Measurements from ENCODE around the gene SIK3. TPM values are rescaled to one million over a fixed set of nuclear protein-coding genes. Genes with fewer than 3 reads are reported as not detected.

Gene SIK3
- total RNA-seq, 2 experiments from 2014 or later, result 36.4 to 43.0 TPM

DNA sequence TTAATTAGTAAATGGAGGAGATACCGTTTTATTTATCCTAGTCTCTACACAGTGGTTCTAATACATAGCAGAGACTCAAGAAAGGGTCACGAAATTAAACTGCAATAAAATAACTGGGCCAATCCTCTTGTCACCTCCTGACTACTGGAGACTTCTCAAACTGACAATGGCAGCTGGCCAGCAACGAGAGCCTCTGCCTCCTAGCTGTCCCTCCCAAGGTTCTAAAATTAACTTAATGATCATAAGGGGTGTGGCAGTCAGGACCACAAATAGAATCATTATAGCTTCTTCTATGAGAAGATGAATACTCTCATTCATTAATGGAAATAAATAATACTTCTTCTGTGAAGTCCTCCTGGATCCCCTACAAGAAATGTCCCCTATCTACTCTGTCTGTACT is 197.0 kb downstream of the SIK3 start:
- Mint-ChIP-seq H3K36me3 (ENCODE audit: low read depth) (peaks cover 34% of the 10 kb centered on the region), H3K27ac (no peak overlapping the region), H3K4me3 (no peak overlapping the region), H3K9me3 (peaks cover 9% of the 10 kb centered on the region), H3K4me1 (peaks cover 2% of the 10 kb centered on the region), H3K27me3 (no peaks in the 10 kb centered on the region)
- no peak for DNase-seq
- ChIA-PET POLR2A (no interaction called here), CTCF (interaction anchor here (0.5 to 1.0 kb wide), 4 partner anchors 26 to 1640 kb away, joined by 3 read pairs; no protein-coding TSS in a partner anchor)

- peaks cover 9% of the 10 kb centered on the region for H3K9me3 Mint-ChIP-seq
- DNase-seq, result no peak
- H3K27me3 Mint-ChIP-seq, result no peaks in the 10 kb centered on the region
- no peak overlapping the region for H3K4me3 Mint-ChIP-seq
- peaks cover 55% of the 10 kb centered on the region for H3K36me3 Mint-ChIP-seq (ENCODE audit: low read depth)
- peaks cover 6% of the 10 kb centered on the region for H3K4me1 Mint-ChIP-seq
- no peak overlapping the region for H3K27ac Mint-ChIP-seq
- CTCF ChIA-PET, result no interaction called here
- POLR2A ChIA-PET, result no interaction called here
Observed at GRCh38 chr11:116896211-116896610, 202.0 kb downstream of the SIK3 start.

DNA sequence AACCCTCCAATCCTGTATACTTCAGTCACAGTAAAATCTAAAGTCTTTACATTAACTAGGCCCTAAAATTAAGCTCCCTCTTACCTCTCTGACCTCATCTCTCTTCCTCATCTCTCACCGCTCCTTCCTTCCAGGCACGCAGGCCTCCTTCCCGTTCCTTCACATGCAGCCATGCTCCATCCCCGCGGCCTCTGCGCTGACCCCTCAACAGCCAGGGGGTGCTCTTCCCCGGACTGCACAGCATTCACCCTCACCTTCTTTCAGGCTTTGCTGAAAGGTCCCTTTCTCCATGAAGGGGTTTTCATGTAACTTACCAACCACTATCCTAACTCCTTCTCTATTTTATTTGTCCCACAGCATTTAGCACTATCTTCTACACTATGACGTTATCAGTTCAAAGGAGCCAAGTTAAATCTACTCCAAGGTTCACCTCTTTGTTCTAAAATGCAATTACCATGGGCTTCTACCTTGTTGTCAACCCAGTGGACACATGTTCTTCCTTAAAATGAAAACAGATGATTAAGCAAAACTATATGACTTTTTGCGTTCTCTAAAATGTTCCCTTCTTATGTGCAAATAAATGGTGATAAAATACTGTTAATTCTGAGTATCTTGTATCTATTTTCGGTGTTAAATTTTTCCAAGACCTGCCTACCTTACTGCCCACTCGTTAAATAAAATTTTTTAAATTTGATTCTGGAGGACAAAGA is 203.0 kb downstream of the SIK3 start:
- H3K4me3 Mint-ChIP-seq, result no peak overlapping the region
- POLR2A ChIA-PET, result no interaction called here

DNA sequence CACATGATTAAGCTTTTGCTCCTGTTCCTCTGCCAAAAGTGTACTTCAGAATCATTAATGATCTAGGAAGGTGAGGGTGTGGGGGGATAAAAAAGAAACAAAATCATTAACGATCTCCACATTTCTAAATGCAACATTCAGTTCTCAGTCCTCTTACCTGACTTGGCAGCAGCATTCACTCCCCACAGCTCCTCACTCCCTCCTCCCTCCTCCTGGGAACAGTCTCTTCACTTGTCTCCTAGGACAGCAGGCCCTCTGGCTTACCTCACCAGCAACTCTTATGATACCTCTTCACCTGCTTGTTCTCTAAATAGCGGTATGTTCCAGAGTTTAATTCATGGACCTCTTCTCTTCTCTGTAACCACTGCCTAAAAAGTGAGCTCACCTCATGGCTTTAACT is 204.3 kb downstream of the SIK3 start:
- H3K4me1 Mint-ChIP-seq, result peaks cover 15% of the 10 kb centered on the region
- H3K9me3 Mint-ChIP-seq, result no peaks in the 10 kb centered on the region
- DNase-seq, result no peak
- ChIA-PET POLR2A (no interaction called here), CTCF (interaction anchor here (0.7 to 1.6 kb wide), 2 partner anchors 14 to 205 kb away, joined by 3 read pairs; partner anchors contain the start of gene SIK3)
- H3K4me3 Mint-ChIP-seq, result no peak overlapping the region
- no peaks in the 10 kb centered on the region for H3K27me3 Mint-ChIP-seq
- peaks cover 47% of the 10 kb centered on the region for H3K36me3 Mint-ChIP-seq (ENCODE audit: low read depth)
- H3K27ac Mint-ChIP-seq, result no peak overlapping the region

More for the DNA sequence above, 203.0 kb downstream of the SIK3 start:
- CTCF ChIA-PET, result interaction anchor here (1.6 kb wide), 1 partner anchor 203 kb away, joined by 3 read pairs; the partner anchor contains the start of gene SIK3
- Mint-ChIP-seq H3K27me3 (no peaks in the 10 kb centered on the region), H3K9me3 (peaks cover 5% of the 10 kb centered on the region), H3K4me1 (peaks cover 10% of the 10 kb centered on the region), H3K36me3 (ENCODE audit: low read depth) (peaks cover 50% of the 10 kb centered on the region), H3K27ac (no peak overlapping the region)
- no peak for DNase-seq

- H3K9me3 Mint-ChIP-seq, result no peaks in the 10 kb centered on the region
- POLR2A ChIA-PET, result no interaction called here
- no peak overlapping the region for H3K4me3 Mint-ChIP-seq
- CTCF ChIA-PET, result interaction anchor here (0.7 to 1.6 kb wide), 2 partner anchors 13 to 205 kb away, joined by 3 read pairs; partner anchors contain the start of gene SIK3
- H3K27me3 Mint-ChIP-seq, result no peaks in the 10 kb centered on the region
- peaks cover 47% of the 10 kb centered on the region for H3K36me3 Mint-ChIP-seq (ENCODE audit: low read depth)
- peaks cover 19% of the 10 kb centered on the region for H3K4me1 Mint-ChIP-seq
- no peak overlapping the region for H3K27ac Mint-ChIP-seq
- DNase-seq, result no peak
Observed at GRCh38 chr11:116893437-116893836, 204.8 kb downstream of the SIK3 start.

- CTCF ChIA-PET, result interaction anchor here (1.0 kb wide), 1 partner anchor 213 kb away, joined by 3 read pairs; no protein-coding TSS in a partner anchor
- Mint-ChIP-seq H3K4me3 (no peak overlapping the region), H3K27me3 (no peaks in the 10 kb centered on the region), H3K36me3 (ENCODE audit: low read depth) (peaks cover 47% of the 10 kb centered on the region), H3K4me1 (peaks cover 20% of the 10 kb centered on the region), H3K27ac (no peak overlapping the region), H3K9me3 (no peaks in the 10 kb centered on the region)
- no peak for DNase-seq
- POLR2A ChIA-PET, result no interaction called here
Observed at GRCh38 chr11:116892374-116892773, 205.9 kb downstream of the SIK3 start.

DNA sequence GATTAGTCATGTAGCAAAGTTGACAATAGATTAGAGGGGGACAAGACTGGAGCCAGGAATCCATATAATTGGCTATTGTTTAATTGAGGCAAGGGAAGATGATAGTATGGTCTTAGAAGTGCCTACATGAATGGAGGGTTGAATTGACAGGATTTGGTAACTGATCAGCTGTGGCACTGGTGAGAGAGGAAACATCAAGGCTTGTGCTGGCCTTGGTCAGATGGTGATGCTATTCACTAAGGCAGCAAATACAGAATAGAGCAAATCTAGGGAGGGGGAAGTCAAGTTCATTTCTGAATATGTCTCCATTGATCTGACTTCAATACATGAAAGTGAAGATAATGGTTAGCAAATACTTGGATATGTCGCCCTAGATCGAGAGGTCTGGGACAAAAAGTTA is 206.5 kb downstream of the SIK3 start:
- peaks cover 43% of the 10 kb centered on the region for H3K36me3 Mint-ChIP-seq (ENCODE audit: low read depth)
- peaks cover 20% of the 10 kb centered on the region for H3K4me1 Mint-ChIP-seq
- H3K27ac Mint-ChIP-seq, result no peak overlapping the region
- DNase-seq, result no peak
- POLR2A ChIA-PET, result interaction anchor here (3.3 kb wide), 1 partner anchor 38 kb away, joined by 10 read pairs; no protein-coding TSS in a partner anchor
- CTCF ChIA-PET, result no interaction called here
- no peaks in the 10 kb centered on the region for H3K27me3 Mint-ChIP-seq
- no peaks in the 10 kb centered on the region for H3K9me3 Mint-ChIP-seq
- H3K4me3 Mint-ChIP-seq, result no peak overlapping the region

DNA sequence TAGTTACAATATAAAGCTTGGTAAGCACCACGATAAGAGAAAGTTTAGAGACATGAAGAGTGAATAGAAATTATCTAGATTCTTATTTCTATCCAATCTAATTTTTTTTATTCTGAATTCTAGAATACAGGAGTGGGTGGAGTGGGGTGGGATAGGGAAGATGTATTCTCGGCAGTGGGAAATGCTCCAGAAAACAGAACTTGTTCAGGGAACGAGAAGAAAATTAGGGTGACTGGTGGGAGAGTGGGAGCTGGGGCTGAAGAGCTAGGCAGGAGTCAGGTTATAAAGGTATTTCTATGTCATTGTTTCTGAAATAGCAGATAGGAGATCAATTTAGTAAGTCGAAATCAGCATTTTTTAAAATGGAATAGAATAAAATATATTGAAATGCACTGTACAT is 207.6 kb downstream of the SIK3 start:
- H3K27me3 Mint-ChIP-seq, result no peaks in the 10 kb centered on the region
- H3K4me1 Mint-ChIP-seq, result peaks cover 20% of the 10 kb centered on the region
- no peaks in the 10 kb centered on the region for H3K9me3 Mint-ChIP-seq
- no peak for DNase-seq
- ChIA-PET CTCF (interaction anchor here (1.2 kb wide), 1 partner anchor 55 kb away, joined by 7 read pairs; no protein-coding TSS in a partner anchor), POLR2A (interaction anchor here (0.7 to 3.3 kb wide), 3 partner anchors 39 to 121 kb away, joined by 3 to 10 read pairs (median 3); no protein-coding TSS in a partner anchor)
- peak overlapping the region; percentile 71 for H3K27ac Mint-ChIP-seq
- H3K36me3 Mint-ChIP-seq (ENCODE audit: low read depth), result peaks cover 36% of the 10 kb centered on the region
- H3K4me3 Mint-ChIP-seq, result no peak overlapping the region

- no peak overlapping the region for H3K4me3 Mint-ChIP-seq
- DNase-seq, result peak; percentile 32
- POLR2A ChIA-PET, result interaction anchor here (0.7 to 3.3 kb wide), 4 partner anchors 40 to 207 kb away, joined by 3 to 10 read pairs (median 4); no protein-coding TSS in a partner anchor
Observed at GRCh38 chr11:116890193-116890592, 208.0 kb downstream of the SIK3 start.

GRCh38 chr11:116888884-116889549 is 209.2 kb downstream of the SIK3 start:
- H3K27ac Mint-ChIP-seq, result peak overlapping the region; percentile 23
- POLR2A ChIA-PET, result interaction anchor here (0.7 to 3.3 kb wide), 4 partner anchors 41 to 338 kb away, joined by 3 to 10 read pairs (median 4); no protein-coding TSS in a partner anchor
- no peak for DNase-seq
- no peaks in the 10 kb centered on the region for H3K27me3 Mint-ChIP-seq
- peaks cover 22% of the 10 kb centered on the region for H3K36me3 Mint-ChIP-seq (ENCODE audit: low read depth)
- H3K4me1 Mint-ChIP-seq, result peaks cover 17% of the 10 kb centered on the region
- H3K9me3 Mint-ChIP-seq, result no peaks in the 10 kb centered on the region
- CTCF ChIA-PET, result interaction anchor here (0.6 to 2.5 kb wide), 4 partner anchors 9 to 297 kb away, joined by 3 to 13 read pairs (median 4); no protein-coding TSS in a partner anchor
- H3K4me3 Mint-ChIP-seq, result no peak overlapping the region

More at GRCh38 chr11:116890193-116890592, 208.0 kb downstream of the SIK3 start:
- CTCF ChIA-PET, result interaction anchor here (1.2 to 1.4 kb wide), 2 partner anchors 54 to 216 kb away, joined by 4 to 7 read pairs; no protein-coding TSS in a partner anchor
- Mint-ChIP-seq H3K9me3 (no peaks in the 10 kb centered on the region), H3K4me1 (peaks cover 19% of the 10 kb centered on the region), H3K27ac (peak overlapping the region; percentile 71), H3K27me3 (no peaks in the 10 kb centered on the region), H3K36me3 (ENCODE audit: low read depth) (peaks cover 32% of the 10 kb centered on the region)

- CTCF ChIA-PET, result interaction anchor here (0.7 to 2.5 kb wide), 2 partner anchors 8 to 35 kb away, joined by 4 to 13 read pairs; no protein-coding TSS in a partner anchor
- no peak overlapping the region for H3K27ac Mint-ChIP-seq
Observed at GRCh38 chr11:116888024-116888423, 210.2 kb downstream of the SIK3 start.

GRCh38 chr11:116885951-116886655 is 212.1 kb downstream of the SIK3 start:
- no peaks in the 10 kb centered on the region for H3K9me3 Mint-ChIP-seq
- H3K27me3 Mint-ChIP-seq, result no peaks in the 10 kb centered on the region
- H3K4me1 Mint-ChIP-seq, result peaks cover 24% of the 10 kb centered on the region
- CTCF ChIA-PET, result no interaction called here
- peaks cover 2% of the 10 kb centered on the region for H3K36me3 Mint-ChIP-seq (ENCODE audit: low read depth)
- POLR2A ChIA-PET, result interaction anchor here (1.0 to 1.1 kb wide), 2 partner anchors 50 to 98 kb away, joined by 3 to 4 read pairs; partner anchors contain the start of gene ZPR1
- H3K4me3 Mint-ChIP-seq, result no peak overlapping the region
- H3K27ac Mint-ChIP-seq, result no peak overlapping the region
- no peak for DNase-seq

More at GRCh38 chr11:116888024-116888423, 210.2 kb downstream of the SIK3 start:
- Mint-ChIP-seq H3K4me1 (peaks cover 20% of the 10 kb centered on the region), H3K9me3 (no peaks in the 10 kb centered on the region), H3K4me3 (no peak overlapping the region), H3K36me3 (ENCODE audit: low read depth) (peaks cover 15% of the 10 kb centered on the region), H3K27me3 (no peaks in the 10 kb centered on the region)
- no peak for DNase-seq
- POLR2A ChIA-PET, result interaction anchor here (1.1 to 1.2 kb wide), 2 partner anchors 38 to 218 kb away, joined by 3 read pairs; no protein-coding TSS in a partner anchor
